ENCODE data around the gene GGT6. TPM values are rescaled to one million over a fixed set of nuclear protein-coding genes. Genes with fewer than 3 reads are reported as not detected.

GGT6 gene
- polyA plus RNA-seq, 1 donor (not counting 4 experiments of a cell fraction or from before 2014, with no cell fraction given), result 0.93 TPM

- Histone ChIP-seq H3K9me1 (ENCODE audit: control insufficient read depth, extremely low read depth, insufficient read depth, low read length) (no peaks in the 10 kb centered on the region), H3K9me3 (ENCODE audit: control insufficient read depth, low read depth, low read length) (no peaks in the 10 kb centered on the region), H3K4me2 (ENCODE audit: control insufficient read depth, extremely low read depth, insufficient read depth, low read depth, low read length) (no peak overlapping the region), H3K36me3 (ENCODE audit: control insufficient read depth in 2 of 2, extremely low read depth in 1 of 2, insufficient read depth in 2 of 2, low read length in 2 of 2) (peaks cover 0 to 7% of the 10 kb centered on the region in 2 experiments), H3K27ac (ENCODE audit: control insufficient read depth, insufficient read depth, low read length) (no peak overlapping the region), H3K27me3 (ENCODE audit: control insufficient read depth, extremely low read depth, insufficient read depth, low read length) (no peaks in the 10 kb centered on the region), H2AFZ (ENCODE audit: control insufficient read depth, low read length) (no peak overlapping the region), H3K79me2 (ENCODE audit: control insufficient read depth, insufficient read depth, low read length) (peaks cover 17% of the 10 kb centered on the region), H4K20me1 (ENCODE audit: control insufficient read depth, extremely low read depth, insufficient read depth, low read length) (no peaks in the 10 kb centered on the region), H3K9ac (ENCODE audit: control insufficient read depth, extremely low read depth, insufficient read depth, low read length) (no peak overlapping the region), H3K4me3 (ENCODE audit: control insufficient read depth in 2 of 3, extremely low read depth in 1 of 3, insufficient read depth in 2 of 3, low read depth in 1 of 3, low read length in 3 of 3) (no peak overlapping the region), H3K4me1 (ENCODE audit: control insufficient read depth, extremely low read depth, insufficient read depth, low read length) (peaks cover 24% of the 10 kb centered on the region)
- dilution Hi-C loops (cut with MboI; ENCODE audit: extremely low pct_ligation_motif_present, low sequenced_read_pairs), result no loop called here
- FAIRE-seq (no peak), DNase-seq (ENCODE audit: low read depth, low spot score) (no peak)
- TF ChIP-seq EZH2 (IDR thresholded peaks at IDR 0.05; ENCODE audit: low read length) (no peak), CTCF (optimal IDR thresholded peaks at IDR 0.05 in 1 of 3, IDR thresholded peaks at IDR 0.05 in 1 of 3, conservative IDR thresholded peaks at IDR 0.05 in 1 of 3; ENCODE audit: extremely low read depth in 1 of 3, insufficient read depth in 2 of 3, low read length in 3 of 3) (no peak)
Measured at GRCh38 chr17:4558347-4558971, 1.9 kb downstream of the GGT6 start.

- no peaks in the 10 kb centered on the region for H3K27me3 ChIP-seq (ENCODE audit: control insufficient read depth, extremely low read depth, insufficient read depth, low read length)
- H3K36me3 ChIP-seq (ENCODE audit: control insufficient read depth in 2 of 2, extremely low read depth in 1 of 2, insufficient read depth in 2 of 2, low read length in 2 of 2), result peaks cover 3 to 13% of the 10 kb centered on the region in 2 experiments
- FAIRE-seq (no peak), DNase-seq (ENCODE audit: low read depth, low spot score) (no peak)
- TF ChIP-seq CTCF (optimal IDR thresholded peaks at IDR 0.05 in 1 of 3, IDR thresholded peaks at IDR 0.05 in 1 of 3, conservative IDR thresholded peaks at IDR 0.05 in 1 of 3; ENCODE audit: extremely low read depth in 1 of 3, insufficient read depth in 2 of 3, low read length in 3 of 3) (no peak), EZH2 (IDR thresholded peaks at IDR 0.05; ENCODE audit: low read length) (no peak)
- no peak overlapping the region for H3K9ac ChIP-seq (ENCODE audit: control insufficient read depth, extremely low read depth, insufficient read depth, low read length)
- dilution Hi-C loops (cut with MboI; ENCODE audit: extremely low pct_ligation_motif_present, low sequenced_read_pairs), result no loop called here
- no peaks in the 10 kb centered on the region for H3K9me1 ChIP-seq (ENCODE audit: control insufficient read depth, extremely low read depth, insufficient read depth, low read length)
- no peak overlapping the region for H3K4me3 ChIP-seq (ENCODE audit: control insufficient read depth in 2 of 3, extremely low read depth in 1 of 3, insufficient read depth in 2 of 3, low read depth in 1 of 3, low read length in 3 of 3)
- no peak overlapping the region for H3K4me2 ChIP-seq (ENCODE audit: control insufficient read depth, extremely low read depth, insufficient read depth, low read depth, low read length)
- H3K27ac ChIP-seq (ENCODE audit: control insufficient read depth, insufficient read depth, low read length), result no peak overlapping the region
- no peaks in the 10 kb centered on the region for H3K9me3 ChIP-seq (ENCODE audit: control insufficient read depth, low read depth, low read length)
- peaks cover 22% of the 10 kb centered on the region for H3K79me2 ChIP-seq (ENCODE audit: control insufficient read depth, insufficient read depth, low read length)
- no peak overlapping the region for H2AFZ ChIP-seq (ENCODE audit: control insufficient read depth, low read length)
- peaks cover 24% of the 10 kb centered on the region for H3K4me1 ChIP-seq (ENCODE audit: control insufficient read depth, extremely low read depth, insufficient read depth, low read length)
- H4K20me1 ChIP-seq (ENCODE audit: control insufficient read depth, extremely low read depth, insufficient read depth, low read length), result no peaks in the 10 kb centered on the region
Measured at GRCh38 chr17:4557626-4558346, 2.6 kb downstream of the GGT6 start.

Measured in keratinocyte (primary cell).